ENCODE measurements around the gene KIR3DL1.
"Not testable (repeated sequence)": the region's sequence is repeated elsewhere in the genome, so short reads cannot be mapped to it uniquely, and the experiment has no call there.

The KIR3DL1 gene

GRCh38 chr19:54806516-54806838 is 9.8 kb upstream of the KIR3DL1 start:
- in situ Hi-C loops (cut with MboI; ENCODE audit: low sequenced_read_pairs) = no loop called here

GRCh38 chr19:54814571-54814970 is 1.7 kb upstream of the KIR3DL1 start:
- in situ Hi-C loops (cut with MboI; ENCODE audit: low sequenced_read_pairs) = not testable (repeated sequence)

GRCh38 chr19:54817670-54818536 is 1.6 kb downstream of the KIR3DL1 start:
- in situ Hi-C loops (cut with MboI; ENCODE audit: low sequenced_read_pairs) = no loop called here

- in situ Hi-C loops (cut with MboI; ENCODE audit: low sequenced_read_pairs) = not testable (repeated sequence)
Measured at GRCh38 chr19:54824416-54824815, 8.1 kb downstream of the KIR3DL1 start.

GRCh38 chr19:54825326-54825725 is 9.1 kb downstream of the KIR3DL1 start:
- in situ Hi-C loops (cut with MboI; ENCODE audit: low sequenced_read_pairs) = not testable (repeated sequence)

- in situ Hi-C loops (cut with MboI; ENCODE audit: low sequenced_read_pairs) = not testable (repeated sequence)
Measured at GRCh38 chr19:54828064-54828463, 11.8 kb downstream of the KIR3DL1 start.

- in situ Hi-C loops (cut with MboI; ENCODE audit: low sequenced_read_pairs) = not testable (repeated sequence)
Measured at GRCh38 chr19:54832496-54832895, 16.2 kb downstream of the KIR3DL1 start, which contains the start of gene KIR2DS4. Gene KIR2DS4, plus strand, starts transcription at chr19:54832676.

DNA sequence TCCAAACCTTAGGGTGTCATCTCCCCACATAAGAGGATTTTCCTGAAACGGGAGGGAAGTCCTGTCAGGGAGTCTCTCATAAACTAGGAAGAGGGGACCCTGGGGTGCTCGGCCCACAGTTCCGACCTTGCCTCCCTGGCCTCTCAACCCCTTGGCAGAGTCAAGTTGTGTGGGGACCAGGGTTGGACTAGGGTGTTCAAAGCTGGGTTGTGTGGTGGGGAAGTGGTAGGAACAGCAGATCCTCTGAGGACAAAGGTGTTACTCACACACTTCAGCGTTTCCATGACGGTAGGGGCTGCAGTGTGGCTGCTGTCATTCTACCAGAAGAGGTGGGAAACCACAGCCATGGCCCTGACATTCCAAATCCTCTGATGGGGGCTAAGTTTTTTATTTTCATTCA is 18.9 kb downstream of the KIR3DL1 start:
- in situ Hi-C loops (cut with MboI; ENCODE audit: low sequenced_read_pairs) = not testable (repeated sequence)

DNA sequence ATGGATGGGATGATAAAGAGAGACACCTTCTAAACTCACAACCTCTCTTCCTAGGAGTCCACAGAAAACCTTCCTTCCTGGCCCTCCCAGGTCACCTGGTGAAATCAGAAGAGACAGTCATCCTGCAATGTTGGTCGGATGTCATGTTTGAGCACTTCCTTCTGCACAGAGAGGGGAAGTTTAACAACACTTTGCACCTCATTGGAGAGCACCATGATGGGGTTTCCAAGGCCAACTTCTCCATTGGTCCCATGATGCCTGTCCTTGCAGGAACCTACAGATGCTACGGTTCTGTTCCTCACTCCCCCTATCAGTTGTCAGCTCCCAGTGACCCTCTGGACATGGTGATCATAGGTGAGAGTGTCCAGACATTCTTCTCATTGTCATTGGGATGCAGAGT is 21.3 kb downstream of the KIR3DL1 start:
- in situ Hi-C loops (cut with MboI; ENCODE audit: low sequenced_read_pairs) = not testable (repeated sequence)

- in situ Hi-C loops (cut with MboI; ENCODE audit: low sequenced_read_pairs) = not testable (repeated sequence)
Measured at GRCh38 chr19:54843171-54843570, 26.9 kb downstream of the KIR3DL1 start.

DNA sequence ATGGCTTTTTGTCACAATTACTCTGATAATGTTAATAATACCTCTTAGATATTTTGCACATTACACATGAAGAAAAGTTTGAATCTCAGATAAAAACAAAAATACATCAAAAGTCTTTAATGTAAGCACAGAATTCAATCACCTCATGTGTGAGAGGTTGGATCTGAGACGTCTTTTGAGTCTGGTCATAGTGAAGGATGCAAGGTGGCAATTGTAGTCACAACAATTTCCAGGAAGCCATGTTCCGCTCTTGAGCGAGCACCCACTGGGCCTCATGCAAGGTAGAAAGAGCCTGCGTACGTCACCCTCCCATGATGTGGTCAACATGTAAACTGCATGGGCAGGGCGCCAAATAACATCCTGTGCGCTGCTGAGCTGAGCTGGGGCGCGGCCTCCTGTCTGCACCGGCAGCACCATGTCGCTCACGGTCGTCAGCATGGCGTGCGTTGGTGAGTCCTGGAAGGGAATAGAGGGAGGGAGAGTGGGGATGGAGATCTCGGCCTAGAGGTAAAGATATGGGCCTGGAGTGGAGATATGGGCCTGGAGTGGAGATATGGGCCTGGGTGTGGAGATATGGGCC is 33.9 kb downstream of the KIR3DL1 start, which contains the start of gene KIR3DL2:
TSS of gene KIR3DL2 (plus strand) at position 383 of the 580 bp plus-strand sequence. CDS start at position 416, 33 bp downstream.
- in situ Hi-C loops (cut with MboI; ENCODE audit: low sequenced_read_pairs) = not testable (repeated sequence)

DNA sequence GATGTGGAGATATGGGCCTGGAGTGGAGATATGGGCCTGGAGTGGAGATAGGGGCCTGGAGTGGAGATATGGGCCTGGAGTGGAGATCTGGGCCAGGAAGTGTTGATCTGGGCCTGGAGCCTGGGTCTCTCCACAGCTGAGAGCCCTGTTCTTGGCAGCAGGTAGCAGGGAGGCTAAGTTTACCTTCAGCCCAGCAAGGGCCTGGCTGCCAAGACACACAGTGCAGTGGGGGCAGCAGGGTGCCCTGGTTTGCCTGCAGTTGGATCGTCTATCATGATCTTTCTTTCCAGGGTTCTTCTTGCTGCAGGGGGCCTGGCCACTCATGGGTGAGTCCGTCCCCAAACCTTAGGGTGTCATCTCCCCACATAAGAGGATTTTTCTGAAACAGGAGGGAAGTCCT is 34.7 kb downstream of the KIR3DL1 start:
- in situ Hi-C loops (cut with MboI; ENCODE audit: low sequenced_read_pairs) = no loop called here

DNA sequence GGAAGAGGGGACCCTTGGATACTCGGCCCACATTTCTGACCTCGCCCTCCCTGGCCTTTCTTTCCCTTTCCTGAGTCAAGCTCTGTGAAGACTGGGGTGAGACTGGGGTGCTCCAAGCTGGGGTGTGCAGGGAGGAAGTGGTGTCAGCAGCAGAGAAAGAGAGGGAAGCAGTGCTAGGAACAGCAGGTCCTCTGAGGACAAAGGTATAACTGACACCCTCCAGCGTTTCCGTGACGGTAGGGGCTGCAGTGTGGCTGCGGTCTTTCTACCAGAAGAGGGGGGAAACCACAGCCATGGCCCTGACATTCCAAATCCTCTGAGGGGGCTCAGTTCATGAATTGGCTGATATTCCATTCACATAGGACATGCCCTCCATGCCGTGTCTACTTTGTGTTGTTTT is 35.1 kb downstream of the KIR3DL1 start:
- in situ Hi-C loops (cut with MboI; ENCODE audit: low sequenced_read_pairs) = no loop called here

DNA sequence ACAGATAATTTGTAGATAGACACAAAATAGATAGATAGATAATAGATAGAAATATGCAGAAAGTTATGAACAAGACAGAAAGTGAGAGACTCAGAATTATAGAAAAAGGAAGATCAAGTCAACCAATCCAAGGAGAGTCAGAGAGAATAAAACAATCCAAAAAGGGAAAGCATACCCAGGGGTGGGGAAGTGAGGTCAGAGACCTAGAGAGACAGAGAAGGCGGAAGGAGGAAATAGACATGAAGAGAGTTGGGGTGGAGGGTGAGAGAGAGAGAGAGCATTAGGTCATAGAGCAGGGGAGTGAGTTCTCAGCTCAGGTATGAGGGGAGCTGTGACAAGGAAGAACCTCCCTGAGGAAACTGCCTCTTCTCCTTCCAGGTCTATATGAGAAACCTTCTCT is 39.0 kb downstream of the KIR3DL1 start:
- in situ Hi-C loops (cut with MboI; ENCODE audit: low sequenced_read_pairs) = not testable (repeated sequence)

DNA sequence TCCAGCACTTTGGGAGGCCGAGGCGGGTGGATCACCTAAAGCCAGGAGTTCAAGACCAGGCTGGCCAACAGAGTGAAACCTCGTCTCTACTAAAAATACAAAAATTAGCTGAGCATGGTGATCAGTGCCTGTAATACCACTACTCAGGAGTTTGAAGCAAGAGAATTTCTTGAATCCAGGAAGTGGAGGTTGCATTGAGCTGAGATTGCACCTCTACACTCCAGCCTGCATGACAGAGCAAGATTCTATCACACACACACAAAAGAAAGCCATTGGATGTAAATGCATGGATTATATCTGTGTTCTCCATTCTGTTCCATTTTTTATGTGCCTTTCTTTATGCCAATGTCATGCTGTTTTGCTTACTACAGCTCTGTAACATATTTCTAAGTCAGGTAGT is 42.2 kb downstream of the KIR3DL1 start:
- in situ Hi-C loops (cut with MboI; ENCODE audit: low sequenced_read_pairs) = not testable (repeated sequence)

DNA sequence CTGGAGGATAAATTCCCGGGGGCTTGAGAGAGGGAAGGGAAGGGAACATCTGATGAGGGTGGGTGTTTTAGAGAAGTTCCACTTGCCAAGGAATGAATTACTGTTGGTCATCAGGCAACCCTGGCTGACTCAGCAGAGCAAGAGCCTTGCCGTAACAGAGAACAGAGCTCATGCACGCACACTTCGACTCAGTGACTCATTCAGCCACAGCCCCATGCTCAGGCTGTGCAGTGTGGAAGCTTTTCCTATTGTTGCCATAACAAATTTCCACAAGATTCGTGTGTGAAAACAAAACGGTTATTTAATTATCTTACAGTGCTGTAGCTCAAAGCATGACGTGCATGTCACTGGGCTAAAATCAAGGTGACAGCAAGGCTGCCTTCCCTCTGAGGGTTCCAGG is 43.2 kb downstream of the KIR3DL1 start:
- in situ Hi-C loops (cut with MboI; ENCODE audit: low sequenced_read_pairs) = not testable (repeated sequence)

DNA sequence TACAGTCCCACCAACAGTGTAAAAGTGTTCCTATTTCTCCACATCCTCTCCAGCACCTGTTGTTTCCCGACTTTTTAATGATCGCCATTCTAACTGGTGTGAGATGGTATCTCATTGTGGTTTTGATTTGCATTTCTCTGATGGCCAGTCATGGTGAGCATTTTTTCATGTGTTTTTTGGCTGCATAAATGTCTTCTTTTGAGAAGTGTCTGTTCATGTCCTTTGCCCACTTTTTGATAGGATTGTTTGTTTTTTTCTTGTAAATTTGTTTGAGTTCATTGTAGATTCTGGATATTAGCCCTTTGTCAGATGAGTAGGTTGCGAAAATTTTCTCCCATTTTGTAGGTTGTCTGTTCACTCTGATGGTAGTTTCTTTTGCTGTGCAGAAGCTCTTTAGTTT is 47.2 kb downstream of the KIR3DL1 start:
- in situ Hi-C loops (cut with MboI; ENCODE audit: low sequenced_read_pairs) = not testable (repeated sequence)

- in situ Hi-C loops (cut with MboI; ENCODE audit: low sequenced_read_pairs) = no loop called here
Measured at GRCh38 chr19:54871696-54872095, 55.4 kb downstream of the KIR3DL1 start.

- in situ Hi-C loops (cut with MboI; ENCODE audit: low sequenced_read_pairs) = no loop called here
Measured at GRCh38 chr19:54873990-54874389, 57.7 kb downstream of the KIR3DL1 start, which contains the start of gene FCAR. Gene FCAR, plus strand, starts transcription at chr19:54874235. Its CDS starts 55 bp downstream, at chr19:54874290.

DNA sequence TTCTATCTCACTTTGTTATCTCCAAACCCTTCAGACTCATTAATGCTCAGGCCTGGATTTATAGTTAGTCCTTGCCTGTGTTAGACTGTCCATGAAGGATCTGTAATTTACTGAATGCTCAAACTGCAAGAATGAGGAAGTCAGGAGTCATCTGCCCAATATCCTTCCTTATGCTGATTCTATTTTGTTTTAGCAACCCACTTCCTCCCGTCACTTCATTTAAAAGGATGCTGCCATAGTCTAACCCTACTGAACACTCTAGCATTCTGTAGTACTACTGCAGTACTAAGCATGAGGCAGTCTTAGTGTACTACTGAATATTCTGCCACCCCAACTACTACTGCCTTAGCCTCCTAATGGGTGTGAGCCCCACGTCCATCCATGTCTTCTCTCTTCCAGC is 59.2 kb downstream of the KIR3DL1 start:
- in situ Hi-C loops (cut with MboI; ENCODE audit: low sequenced_read_pairs) = no loop called here

GRCh38 chr19:54877471-54877870 is 61.2 kb downstream of the KIR3DL1 start:
- in situ Hi-C loops (cut with MboI; ENCODE audit: low sequenced_read_pairs) = no loop called here

Data from hTERT RPE-1 (cell line).